Stimulated activated CD4-positive, alpha-beta T cell treated with anti-CD3 and anti-CD28 coated beads, Interleukin-15, amount 100 ng/mL, for 48 hours (primary cell): Measurements from ENCODE around the gene DEPP1.

Experiments
- DNase-seq, 2 donors: peaks; one replicate each; pipeline ENCODE4 v3.0.0-alpha.2; 2020; ENCODE audit warnings: low read depth in 2 of 2

DEPP1 gene

GRCh38 chr10:44993226-44993921, 14.8 kb upstream of the DEPP1 start:
- no peak for DNase-seq

- no peak for DNase-seq
Observed at GRCh38 chr10:44992732-44993225, 14.2 kb upstream of the DEPP1 start.

GRCh38 chr10:44992070-44992731, 13.6 kb upstream of the DEPP1 start:
- DNase-seq: no peak

- DNase-seq: no peak
Observed at GRCh38 chr10:44991571-44991970, 13.0 kb upstream of the DEPP1 start.

- DNase-seq: no peak
Observed at GRCh38 chr10:44990965-44991364, 12.4 kb upstream of the DEPP1 start.

GRCh38 chr10:44990302-44990655, 11.7 kb upstream of the DEPP1 start:
- no peak for DNase-seq

- no peak for DNase-seq
Observed at GRCh38 chr10:44989597-44990301, 11.1 kb upstream of the DEPP1 start.

GRCh38 chr10:44988957-44989585, 10.5 kb upstream of the DEPP1 start:
- no peak for DNase-seq

GRCh38 chr10:44986670-44987069, 8.1 kb upstream of the DEPP1 start:
- DNase-seq: no peak

GRCh38 chr10:44986179-44986578, 7.6 kb upstream of the DEPP1 start:
- DNase-seq: no peak

GRCh38 chr10:44985175-44985681, 6.6 kb upstream of the DEPP1 start:
- no peak for DNase-seq

GRCh38 chr10:44984671-44985101, 6.1 kb upstream of the DEPP1 start:
- DNase-seq: no peak

GRCh38 chr10:44983895-44984278, 5.3 kb upstream of the DEPP1 start:
- DNase-seq: no peak

- DNase-seq: no peak
Observed at GRCh38 chr10:44983066-44983894, 4.7 kb upstream of the DEPP1 start.

- DNase-seq: no peak
Observed at GRCh38 chr10:44982496-44982895, 3.9 kb upstream of the DEPP1 start.

GRCh38 chr10:44982114-44982460, 3.5 kb upstream of the DEPP1 start:
- DNase-seq: no peak

GRCh38 chr10:44981172-44982113, 2.8 kb upstream of the DEPP1 start:
- no peak for DNase-seq

GRCh38 chr10:44980309-44981171, 1.9 kb upstream of the DEPP1 start:
- no peak for DNase-seq
